AG08396 (cell line): ENCODE results near the gene SUPT20HL1.
"Not testable (repeated sequence)": the region's sequence is repeated elsewhere in the genome, so short reads cannot be mapped to it uniquely, and the experiment has no call there.

Experiments
- DNase-seq: peaks from one replicate; pipeline ENCODE4 v3.0.0; 2012; ENCODE audit warnings: low spot score, mixed read lengths

Gene SUPT20HL1

GRCh38 chrX:24360272-24360671 is at the start of gene SUPT20HL1:
TSS of gene SUPT20HL1 (plus strand) at chrX:24360639. CDS start at chrX:24362761, 2,122 bp downstream.
- no peak for DNase-seq

- DNase-seq = not testable (repeated sequence)
These were observed 49.5 kb upstream of the SUPT20HL1 start for GRCh38 chrX:24310916-24311315.

GRCh38 chrX:24311507-24312248 is 48.8 kb upstream of the SUPT20HL1 start:
- not testable (repeated sequence) for DNase-seq

- DNase-seq = not testable (repeated sequence)
These were observed 48.2 kb upstream of the SUPT20HL1 start for GRCh38 chrX:24312249-24312607.

DNA sequence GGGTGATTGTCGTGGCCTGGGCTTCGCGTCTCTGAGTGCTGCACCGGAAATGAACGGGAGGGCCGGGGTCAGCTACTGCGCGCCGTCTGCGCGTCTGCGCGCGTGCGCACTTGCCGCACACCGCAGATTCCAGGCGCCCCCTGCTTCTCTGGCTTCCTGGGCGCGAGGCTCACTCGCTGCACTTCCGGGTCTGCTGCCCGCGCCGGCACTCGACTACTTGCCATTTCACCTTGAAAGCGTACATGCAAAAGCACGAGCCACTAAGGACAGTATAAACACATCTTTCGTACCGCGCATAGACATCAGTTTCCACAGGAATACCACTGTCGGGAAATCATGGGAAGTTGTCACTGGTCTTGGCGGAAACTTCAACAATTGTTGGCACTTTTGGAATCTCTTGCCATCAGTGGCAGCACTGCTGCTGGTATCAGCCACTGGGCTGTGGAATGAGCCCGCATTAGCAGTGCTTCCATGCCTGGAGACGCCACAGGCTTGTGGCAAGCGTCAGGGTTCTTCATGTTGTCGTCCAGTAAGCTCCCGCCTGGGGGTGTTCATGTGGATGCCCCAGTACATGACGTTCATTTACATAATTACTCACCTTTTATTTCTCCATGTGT is 46.3 kb upstream of the SUPT20HL1 start, which contains the start of gene SUPT20HL2:
SUPT20HL2 (minus strand) TSS at position 51 of the 617 bp plus-strand sequence. CDS start 754 bp downstream, outside the sequence.
- no peak for DNase-seq

DNA sequence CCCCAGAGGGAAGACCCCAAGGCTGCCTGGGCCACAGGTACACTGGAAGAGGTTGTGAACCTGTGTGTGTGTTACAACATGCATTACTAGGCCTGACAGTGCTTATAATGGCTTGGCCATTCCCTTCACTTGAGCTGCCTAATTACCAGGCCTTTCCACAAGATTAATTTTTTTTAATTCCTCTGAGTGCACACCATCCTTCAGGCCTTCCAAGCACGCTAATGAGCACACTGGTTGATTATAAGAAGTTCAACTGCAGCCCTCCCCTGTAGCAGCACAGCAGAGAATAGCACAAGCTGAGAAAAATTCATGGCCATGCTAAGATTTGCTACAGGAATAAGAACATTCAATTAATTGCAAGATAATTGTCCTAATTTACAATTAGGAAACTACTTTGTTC is 44.3 kb upstream of the SUPT20HL1 start:
- DNase-seq = no peak

- no peak for DNase-seq
These were observed 42.9 kb upstream of the SUPT20HL1 start for GRCh38 chrX:24317567-24317966.

- no peak for DNase-seq
These were observed 38.6 kb upstream of the SUPT20HL1 start for GRCh38 chrX:24321741-24322395.

GRCh38 chrX:24325231-24325630 is 35.2 kb upstream of the SUPT20HL1 start:
- DNase-seq = no peak

DNA sequence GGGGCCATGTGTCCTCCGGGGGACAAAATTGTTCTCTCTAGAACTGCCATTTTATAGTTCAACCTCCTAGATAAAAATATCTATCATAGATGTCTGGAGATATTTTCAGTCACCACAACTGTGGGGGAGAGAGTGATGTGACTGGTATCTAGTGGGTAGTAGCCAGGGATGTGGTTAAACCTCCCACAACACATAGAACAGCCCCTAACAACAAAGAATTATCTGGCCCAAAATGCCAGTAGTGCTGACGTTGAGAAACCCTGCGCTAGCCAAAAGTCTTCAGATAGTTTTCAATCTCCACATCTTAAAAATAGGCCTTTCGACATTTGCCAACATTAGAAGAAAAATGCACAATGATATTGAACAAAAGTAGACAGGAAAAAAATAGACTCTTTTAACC is 27.6 kb upstream of the SUPT20HL1 start:
- no peak for DNase-seq

DNA sequence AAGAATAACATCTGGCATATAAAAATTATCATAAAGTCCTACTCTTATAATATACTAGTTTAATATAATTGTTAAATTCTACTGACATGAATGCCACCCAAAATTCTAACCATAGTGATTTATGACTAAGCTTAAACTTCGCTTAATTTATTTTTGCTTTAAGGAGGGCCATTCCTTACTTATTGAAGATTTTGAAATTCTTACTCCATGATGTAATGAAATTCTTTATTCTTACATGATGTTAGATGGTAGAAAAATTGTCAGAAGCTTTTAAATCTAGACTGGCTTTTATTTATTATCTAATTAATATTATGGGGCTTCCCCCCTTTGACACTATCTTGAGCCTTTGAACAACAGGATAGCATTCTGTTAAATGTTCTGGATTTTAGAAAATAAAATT is 27.1 kb upstream of the SUPT20HL1 start:
- no peak for DNase-seq

DNA sequence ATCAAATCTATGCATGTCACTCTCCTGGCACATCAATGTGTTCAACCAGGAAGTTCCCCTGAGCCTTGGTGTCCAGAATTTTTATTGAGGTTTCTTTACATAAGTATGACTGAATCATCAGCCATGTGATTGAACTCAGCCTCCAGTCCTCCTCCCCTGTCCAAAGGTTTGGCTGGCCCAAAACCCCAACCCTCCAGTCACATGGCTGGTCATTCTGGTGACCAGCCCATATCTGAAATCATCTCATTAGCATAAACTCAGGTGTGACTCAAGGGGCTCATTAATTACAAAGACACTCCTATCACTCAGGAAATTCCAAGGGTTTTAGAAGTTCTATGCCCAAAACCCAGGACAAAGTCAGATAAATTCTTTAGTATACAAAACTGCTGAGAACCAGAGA is 26.0 kb upstream of the SUPT20HL1 start:
- DNase-seq = no peak

- no peak for DNase-seq
These were observed 24.6 kb upstream of the SUPT20HL1 start for GRCh38 chrX:24335871-24336270.

DNA sequence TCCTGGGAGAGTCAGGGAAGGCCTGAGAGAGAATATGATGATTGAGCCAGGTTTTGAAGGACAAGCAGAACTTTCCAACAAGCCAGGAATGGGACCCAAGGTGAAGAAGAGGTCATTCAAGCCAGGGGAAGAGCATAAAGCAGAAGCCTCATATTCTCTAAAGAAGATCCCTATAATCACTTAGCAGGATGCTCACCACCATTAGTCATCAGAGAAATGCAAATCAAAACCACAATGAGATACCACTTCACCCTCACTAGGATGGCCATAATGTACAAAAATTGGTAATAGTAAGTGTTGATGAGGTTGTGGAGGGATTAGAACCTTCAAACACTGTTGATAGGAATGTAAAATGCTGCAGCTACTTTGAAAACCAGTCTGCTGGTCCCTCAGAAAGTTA is 20.5 kb upstream of the SUPT20HL1 start:
- no peak for DNase-seq

GRCh38 chrX:24340501-24340900 is 19.9 kb upstream of the SUPT20HL1 start:
- no peak for DNase-seq

- DNase-seq = no peak
These were observed 18.6 kb upstream of the SUPT20HL1 start for GRCh38 chrX:24341795-24342194.

GRCh38 chrX:24343719-24344118 is 16.7 kb upstream of the SUPT20HL1 start:
- no peak for DNase-seq

DNA sequence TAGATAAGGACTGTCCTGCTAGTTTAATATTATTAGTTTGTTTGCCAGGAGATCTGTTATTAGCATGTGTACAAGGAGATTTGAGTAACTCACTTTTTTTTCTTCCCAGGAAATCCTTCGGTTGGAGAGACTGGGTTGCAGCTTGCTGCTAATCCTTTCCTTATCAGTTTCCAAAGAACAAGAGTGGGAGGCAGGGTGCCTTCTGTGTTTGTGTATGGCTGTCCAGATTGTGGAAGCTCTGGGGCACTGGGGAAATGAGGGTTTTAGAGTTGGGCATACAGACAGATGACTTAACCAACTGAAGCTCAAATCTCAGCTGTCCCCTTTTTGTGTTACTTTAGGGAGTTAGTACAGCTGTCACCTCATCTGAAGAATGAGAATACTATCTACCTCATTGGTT is 12.6 kb upstream of the SUPT20HL1 start:
- no peak for DNase-seq

- no peak for DNase-seq
These were observed 10.2 kb upstream of the SUPT20HL1 start for GRCh38 chrX:24350217-24350616.

DNA sequence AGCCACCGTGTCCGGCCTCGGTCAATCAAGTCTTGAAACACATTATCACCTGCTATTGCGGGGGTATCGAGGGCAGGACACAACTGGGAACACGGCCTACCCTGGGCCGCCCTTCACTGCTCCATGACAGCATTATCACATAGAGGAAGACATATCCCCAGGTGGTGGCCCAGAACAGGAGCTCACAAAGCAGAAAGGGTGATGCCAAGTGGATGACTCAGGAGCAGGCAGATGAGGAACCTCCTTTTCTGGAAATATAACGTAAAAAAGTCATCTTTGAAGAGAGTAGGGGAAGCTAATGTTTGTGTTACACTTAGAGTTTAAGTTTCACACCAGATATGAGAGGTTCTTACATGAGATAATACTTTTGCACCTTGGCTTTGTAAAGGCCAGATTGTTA is 5.3 kb upstream of the SUPT20HL1 start:
- DNase-seq = no peak

GRCh38 chrX:24357106-24357505 is 3.3 kb upstream of the SUPT20HL1 start:
- DNase-seq = no peak

DNA sequence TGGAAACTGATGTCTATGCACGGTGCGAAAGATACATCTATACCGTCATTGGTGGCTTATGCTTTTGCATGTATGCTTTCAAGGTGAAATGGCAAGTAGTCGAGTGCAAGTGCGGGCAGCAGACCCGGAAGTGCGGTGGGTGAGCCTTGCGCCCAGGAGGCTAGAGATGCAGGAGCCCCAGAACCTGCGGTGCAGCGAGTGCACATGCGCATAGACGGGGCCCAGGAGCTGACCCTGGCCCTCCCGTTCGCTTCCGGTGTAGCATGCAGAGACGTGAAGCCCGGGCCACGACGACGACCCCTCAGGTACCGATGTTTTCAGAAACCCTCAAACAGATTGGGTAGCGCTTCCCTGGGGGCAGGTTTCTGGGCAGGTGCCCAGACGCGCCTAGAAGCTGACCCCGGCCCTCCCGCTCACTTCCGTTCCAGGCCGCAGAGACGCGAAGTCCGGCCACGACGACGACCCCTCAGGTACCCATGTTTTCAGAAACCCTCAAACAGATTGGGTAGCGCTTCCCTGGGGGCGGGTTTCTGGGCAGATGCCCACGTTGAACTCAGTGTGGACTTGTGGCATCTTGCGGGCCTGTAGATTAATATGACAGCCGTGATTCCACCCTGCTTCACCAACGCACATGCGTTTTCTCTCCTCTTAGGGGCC is 1.8 kb downstream of the SUPT20HL1 start:
- DNase-seq = not testable (repeated sequence)
